Endodermal cell (in vitro differentiated cells): ENCODE data around the gene COA8. TPM values are rescaled to one million over a fixed set of nuclear protein-coding genes. Genes with fewer than 3 reads are reported as not detected.

ENCODE experiments used
- DNase-seq: peaks from one replicate; pipeline ENCODE4 v3.0.0-alpha.2; 2017
- H3K27ac ChIP-seq: 2 replicates; pipeline ENCODE4 v1.5.1; 2013; ENCODE audit warnings: mild to moderate bottlenecking, low read depth, low read length, moderate library complexity
- H3K27me3 ChIP-seq: 2 replicates; pipeline ENCODE4 v1.6.1; 2013; ENCODE audit warnings: mild to moderate bottlenecking, low read length, moderate library complexity; ENCODE audit not compliant: insufficient read depth, control insufficient read depth, poor library complexity, severe bottlenecking
- H3K36me3 ChIP-seq: 2 replicates; pipeline ENCODE4 v1.7.0; 2013; ENCODE audit warnings: mild to moderate bottlenecking, low read length, moderate library complexity; ENCODE audit not compliant: control insufficient read depth, insufficient read depth
- H3K4me1 ChIP-seq: one replicate; pipeline ENCODE4 v1.7.0; 2013; ENCODE audit warnings: low read length; ENCODE audit not compliant: control insufficient read depth, insufficient read depth
- H3K4me3 ChIP-seq: 2 replicates; pipeline ENCODE4 v1.5.1; 2013; ENCODE audit warnings: mild to moderate bottlenecking, low read length, moderate library complexity
- H3K9ac ChIP-seq: 2 replicates; pipeline ENCODE4 v1.6.1; 2013; ENCODE audit warnings: mild to moderate bottlenecking, low read length, moderate library complexity; ENCODE audit not compliant: poor library complexity, severe bottlenecking; ENCODE audit errors: extremely low read depth
- H3K9me3 ChIP-seq: 2 replicates; pipeline ENCODE4 v1.6.1; 2013; ENCODE audit warnings: mild to moderate bottlenecking, low read length, moderate library complexity; ENCODE audit not compliant: control insufficient read depth
- H3K27ac Mint-ChIP-seq: 2 replicates; pipeline ENCODE4 v1.8.0; 2020; ENCODE audit warnings: mixed read lengths
- H3K27me3 Mint-ChIP-seq: 2 replicates; pipeline ENCODE4 v1.8.0; 2021; ENCODE audit warnings: mild to moderate bottlenecking, mixed read lengths; ENCODE audit not compliant: insufficient read depth
- H3K36me3 Mint-ChIP-seq: 2 replicates; pipeline ENCODE4 v1.8.0; 2020; ENCODE audit warnings: low read depth, mixed read lengths
- H3K4me1 Mint-ChIP-seq: 2 replicates; pipeline ENCODE4 v1.8.0; 2020; ENCODE audit warnings: mixed read lengths
- H3K4me3 Mint-ChIP-seq: 2 replicates; pipeline ENCODE4 v1.8.0; 2020; ENCODE audit warnings: mild to moderate bottlenecking, moderate library complexity, mixed read lengths
- H3K9me3 Mint-ChIP-seq: 2 replicates; pipeline ENCODE4 v1.8.0; 2020; ENCODE audit warnings: mild to moderate bottlenecking, mixed read lengths
- CTCF ChIP-seq: fragments of 200-600 bp; sonication (generic); conservative IDR thresholded peaks from 2 replicates; pipeline ENCODE4 v1.5.0; 2021; ENCODE audit warnings: antibody characterized with exemption, mild to moderate bottlenecking
- WGBS, 2 experiments: methylation state at CpG; one replicate each; pipeline versions ENCODE4 v1.1.5 to v1.1.7; 2013; ENCODE audit warnings: missing lambda C conversion rate in 2 of 2, mixed read lengths in 1 of 2; ENCODE audit not compliant: insufficient coverage in 1 of 2, insufficient read length in 1 of 2; 5-methylcytosine and 5-hydroxymethylcytosine counted together
- total RNA-seq, 2 donors: library from RNA; stranded (reverse); fragmentation: NEBNext Ultra II Directional in 1 of 2; extraction: Animal tissue kit (Norgen Biotek cat#: 25700) in 1 of 2; gene quantifications; 2 replicates in 1 of 2; 3 replicates in 1 of 2; pipeline ENCODE4 v1.2.1, GENCODE V29; 2021

Gene COA8
- total RNA-seq, 2 donors from 2014 or later, result 30.1 to 39.8 TPM

DNA sequence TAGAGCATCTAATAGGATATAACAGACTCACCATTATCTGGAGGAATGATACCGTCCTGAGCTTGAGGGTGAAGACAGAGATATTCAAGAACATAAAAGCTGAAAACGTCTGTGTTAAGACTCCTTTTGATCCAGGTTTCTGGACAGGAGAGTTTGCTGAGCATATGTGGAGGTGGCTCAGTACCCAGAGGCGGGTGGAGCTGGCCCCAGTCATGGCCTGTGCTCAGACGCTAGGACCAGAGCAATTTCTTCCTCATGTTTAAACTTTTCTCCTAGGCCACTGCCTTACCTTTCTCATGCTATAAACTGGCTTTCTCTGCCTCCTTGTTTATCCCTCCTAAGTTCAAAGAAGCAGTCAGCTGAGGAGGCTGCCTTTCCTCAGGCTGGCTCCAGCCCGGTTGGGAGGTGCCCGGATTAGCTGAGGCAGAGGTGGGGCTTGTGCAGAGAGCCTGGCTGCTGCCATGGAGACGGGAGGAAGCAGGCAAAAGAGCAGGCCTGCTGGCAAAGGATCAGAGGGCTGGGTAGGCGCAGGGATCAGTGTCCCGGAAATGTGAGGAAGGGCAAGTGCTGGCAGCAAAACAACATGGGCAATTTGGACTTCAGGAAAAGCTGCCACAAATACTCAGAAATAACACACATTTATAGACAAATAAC, 13.7 kb downstream of the COA8 start:
- H3K9me3 Mint-ChIP-seq, result no peaks in the 10 kb centered on the region
- TF ChIP-seq CTCF, result no peak
- peak overlapping the region; percentile 89 for H3K27ac Mint-ChIP-seq
- H3K4me3 Mint-ChIP-seq, result no peak overlapping the region
- no peaks in the 10 kb centered on the region for H3K27me3 ChIP-seq
- H3K4me3 ChIP-seq, result no peak overlapping the region
- no peaks in the 10 kb centered on the region for H3K9me3 ChIP-seq
- WGBS, 2 experiments, result 68 to 78% methylated on average over 4 to 9 of the region's 9 CpGs
- no peaks in the 10 kb centered on the region for H3K4me1 ChIP-seq
- DNase-seq, result peak; percentile 80
- H3K4me1 Mint-ChIP-seq, result peaks cover 8% of the 10 kb centered on the region
- peaks cover 37% of the 10 kb centered on the region for H3K36me3 Mint-ChIP-seq
- H3K9ac ChIP-seq, result no peak overlapping the region
- H3K27me3 Mint-ChIP-seq, result no peaks in the 10 kb centered on the region
- H3K27ac ChIP-seq, result peak overlapping the region; percentile 60
- H3K36me3 ChIP-seq, result peaks cover 33% of the 10 kb centered on the region

DNA sequence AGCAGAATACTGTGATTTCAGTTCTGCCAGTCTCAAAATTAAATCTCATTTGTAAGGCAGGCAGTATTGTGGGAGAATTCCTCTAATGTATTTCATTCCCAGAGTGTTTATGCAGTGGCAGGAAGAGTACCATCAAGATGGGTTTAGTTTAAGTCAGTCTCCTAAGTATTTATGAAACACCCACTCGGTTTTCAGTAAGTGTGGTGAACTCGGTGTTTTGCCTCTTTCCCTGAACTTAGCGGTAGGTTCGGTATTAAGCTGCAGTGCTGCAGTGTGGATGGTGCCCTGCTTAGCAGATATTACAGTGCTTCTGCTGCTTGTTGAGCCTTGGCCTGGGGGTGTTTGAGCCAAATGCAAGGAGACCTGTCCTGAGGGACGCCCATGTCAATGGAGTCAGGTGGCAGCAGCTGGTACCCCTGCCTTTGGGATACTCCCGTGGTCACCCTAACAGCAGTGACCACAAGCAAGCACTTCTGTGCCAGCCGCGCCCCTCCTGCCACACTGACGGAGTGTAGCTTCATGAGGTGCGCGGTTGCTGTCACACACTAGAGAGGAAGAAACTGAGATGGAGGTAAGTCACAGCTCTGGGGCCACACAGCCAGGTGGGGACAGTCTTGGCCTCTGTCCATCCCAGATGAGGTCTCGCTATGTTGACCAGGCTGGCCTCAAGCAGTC, 15.8 kb downstream of the COA8 start:
- no peak for DNase-seq
- no peak overlapping the region for H3K27ac Mint-ChIP-seq
- Histone ChIP-seq H3K9ac (no peak overlapping the region), H3K36me3 (peaks cover 26% of the 10 kb centered on the region), H3K27ac (no peak overlapping the region), H3K9me3 (no peaks in the 10 kb centered on the region), H3K27me3 (no peaks in the 10 kb centered on the region), H3K4me1 (no peaks in the 10 kb centered on the region), H3K4me3 (no peak overlapping the region)
- H3K36me3 Mint-ChIP-seq, result peaks cover 39% of the 10 kb centered on the region
- no peak overlapping the region for H3K4me3 Mint-ChIP-seq
- no peaks in the 10 kb centered on the region for H3K27me3 Mint-ChIP-seq
- H3K9me3 Mint-ChIP-seq, result no peaks in the 10 kb centered on the region
- WGBS, 2 experiments, result 97 to 99% methylated on average over 12 of the region's 12 CpGs
- no peak for TF ChIP-seq CTCF
- peaks cover 8% of the 10 kb centered on the region for H3K4me1 Mint-ChIP-seq

DNA sequence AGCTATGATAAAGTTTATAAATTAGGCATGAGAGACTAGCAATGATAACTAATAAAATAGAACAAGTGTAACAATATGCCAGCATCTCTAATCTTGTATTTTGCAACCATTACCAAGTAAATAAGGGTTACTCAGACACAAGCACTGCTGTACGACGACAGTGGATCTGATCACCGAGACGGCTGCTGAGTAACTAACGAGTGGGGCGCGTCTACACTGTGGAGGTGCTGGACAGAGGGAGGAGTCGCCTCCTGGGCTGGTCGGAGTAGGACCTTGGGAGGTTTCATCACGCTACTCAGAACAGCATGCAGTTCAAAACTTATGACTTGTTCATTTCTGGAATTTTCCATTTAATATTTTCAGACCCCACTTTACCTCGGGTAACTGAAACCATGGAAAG, 18.4 kb downstream of the COA8 start:
- no peak for TF ChIP-seq CTCF
- Mint-ChIP-seq H3K27ac (no peak overlapping the region), H3K9me3 (no peaks in the 10 kb centered on the region), H3K4me3 (no peak overlapping the region), H3K27me3 (no peaks in the 10 kb centered on the region), H3K4me1 (peaks cover 6% of the 10 kb centered on the region), H3K36me3 (peaks cover 38% of the 10 kb centered on the region)
- peaks cover 16% of the 10 kb centered on the region for H3K36me3 ChIP-seq
- H3K9ac ChIP-seq, result no peak overlapping the region
- no peaks in the 10 kb centered on the region for H3K9me3 ChIP-seq
- no peaks in the 10 kb centered on the region for H3K4me1 ChIP-seq
- 98% methylated on average over 11 of the region's 11 CpGs for WGBS, 2 experiments
- H3K4me3 ChIP-seq, result no peak overlapping the region
- DNase-seq, result no peak
- H3K27me3 ChIP-seq, result no peaks in the 10 kb centered on the region
- H3K27ac ChIP-seq, result no peak overlapping the region
